GM12878 (cell line): ENCODE results near the gene ZNF790. TPM values are rescaled to one million over a fixed set of nuclear protein-coding genes. Genes with fewer than 3 reads are reported as not detected.

Source experiments
- BHLHE40 ChIP-seq, 2 experiments: fragments of 450-650 bp in 1 of 2; IDR thresholded peaks; 2 replicates each; pipeline ENCODE4 v1.6.1; 2011 to 2017; ENCODE audit warnings: low read depth in 2 of 2, borderline replicate concordance in 1 of 2, improper control_type of control experiment in 1 of 2, low read length in 1 of 2, mild to moderate bottlenecking in 1 of 2
- CHD4 ChIP-seq: fragments of 200-600 bp; sonication (generic); IDR thresholded peaks from 2 replicates; pipeline ENCODE4 v1.6.1; 2016; ENCODE audit warnings: mild to moderate bottlenecking
- E4F1 ChIP-seq: fragments of 450-650 bp; IDR thresholded peaks from 2 replicates; pipeline ENCODE4 v1.6.1; 2018; ENCODE audit warnings: borderline replicate concordance, mild to moderate bottlenecking; ENCODE audit not compliant: partially characterized antibody
- EP300 ChIP-seq, 2 experiments: fragments of 150-350 bp in 1 of 2; IDR thresholded peaks; 2 replicates each; pipeline ENCODE4 v1.6.1; 2011 to 2012; ENCODE audit warnings: low read depth in 2 of 2, low read length in 2 of 2, borderline replicate concordance in 1 of 2, improper control_type of control experiment in 1 of 2, inconsistent platforms in 1 of 2; ENCODE audit not compliant: control insufficient read depth in 1 of 2
- ETV6 ChIP-seq, 2 experiments: fragments of 450-650 bp in 1 of 2; IDR thresholded peaks in 1 of 2; conservative IDR thresholded peaks in 1 of 2; 2 replicates each; pipeline ENCODE4 v1.6.1; 2014; ENCODE audit warnings: antibody characterized with exemption in 1 of 2, borderline replicate concordance in 1 of 2, low read depth in 1 of 2, mild to moderate bottlenecking in 1 of 2, moderate library complexity in 1 of 2
- FOXM1 ChIP-seq: IDR thresholded peaks from 2 replicates; pipeline ENCODE4 v1.6.1; 2012; ENCODE audit warnings: low read depth, mild to moderate bottlenecking, inconsistent platforms, low read length, moderate library complexity
- NFXL1 ChIP-seq: fragments of 450-650 bp; IDR thresholded peaks from 2 replicates; pipeline ENCODE4 v1.6.1; 2017; ENCODE audit warnings: antibody characterized with exemption, mild to moderate bottlenecking, borderline replicate concordance
- NFYB ChIP-seq: IDR thresholded peaks from 2 replicates; pipeline ENCODE4 v1.6.1; 2011; ENCODE audit warnings: low read depth, mild to moderate bottlenecking, low read length, improper control_type of control experiment, moderate library complexity; ENCODE audit not compliant: insufficient read depth
- NR2F1 ChIP-seq: fragments of 450-650 bp; conservative IDR thresholded peaks from 2 replicates; pipeline ENCODE4 v1.6.1; 2017; ENCODE audit warnings: mild to moderate bottlenecking
- NRF1 ChIP-seq: conservative IDR thresholded peaks from 2 replicates; pipeline ENCODE4 v1.6.1; 2011; ENCODE audit warnings: mild to moderate bottlenecking, low read depth, low read length, improper control_type of control experiment
- POLR2AphosphoS5 ChIP-seq: IDR thresholded peaks from 2 replicates; pipeline ENCODE4 v1.6.1; 2011; ENCODE audit warnings: mild to moderate bottlenecking, low read length, inconsistent platforms
- SREBF1 ChIP-seq: IDR thresholded peaks from 2 replicates; pipeline ENCODE4 v1.6.1; 2012; ENCODE audit warnings: mild to moderate bottlenecking, low read length
- ZNF687 ChIP-seq: fragments of 450-650 bp; IDR thresholded peaks from 2 replicates; pipeline ENCODE4 v1.6.1; 2017; ENCODE audit warnings: mild to moderate bottlenecking, moderate library complexity
- polyA plus RNA-seq, 11 experiments: library from polyadenylated mRNA; depleted of rRNA in 4 of 11; unstranded in 6 of 11; stranded (reverse) in 5 of 11; fragments of >200 nt; fragmentation: Nextera tagmentation in 4 of 11; fragmentation: Illumina TruSeq in 1 of 11; extraction: Ambion mirVana in 4 of 11; extraction: Trizol in 1 of 11; gene quantifications; 1 replicate in 1 of 11; 2 replicates in 10 of 11; pipeline versions ENCODE4 v1.2.1 to v1.2.3, GENCODE V29; 2011 to 2016; ENCODE audit warnings: inconsistent platforms in 2 of 11, missing spikeins in 2 of 11, low read depth in 1 of 11
- total RNA-seq, 4 experiments: library from RNA; depleted of rRNA in 3 of 4; stranded (reverse); fragments of >200 nt in 3 of 4; fragmentation: Illumina TruSeq in 1 of 4; extraction: Trizol in 1 of 4; gene quantifications; 2 replicates each; pipeline versions ENCODE4 v1.2.1 to v1.2.3, GENCODE V29; 2013 to 2021
- TF ChIP-seq, protein P1 (sequence below): fragments of 450-650 bp; formaldehyde crosslinking; IDR thresholded peaks from 2 replicates; pipeline ENCODE4 v1.4.0; 2020; ENCODE audit warnings: mild to moderate bottlenecking, moderate library complexity
- TF ChIP-seq, protein P2 (sequence below): IDR thresholded peaks from 2 replicates; pipeline ENCODE4 v1.6.1; 2011; ENCODE audit warnings: borderline replicate concordance, low read depth, mild to moderate bottlenecking, moderate library complexity, mixed read lengths, low read length; ENCODE audit not compliant: insufficient read depth; ENCODE audit errors: extremely low read length

Gene ZNF790
- total and polyA plus RNA-seq, 10 of the 15 experiments (the other 5 are each of a cell fraction or from before 2014, with no cell fraction given), result 0.87 to 5.2 (median 2.9) TPM

DNA sequence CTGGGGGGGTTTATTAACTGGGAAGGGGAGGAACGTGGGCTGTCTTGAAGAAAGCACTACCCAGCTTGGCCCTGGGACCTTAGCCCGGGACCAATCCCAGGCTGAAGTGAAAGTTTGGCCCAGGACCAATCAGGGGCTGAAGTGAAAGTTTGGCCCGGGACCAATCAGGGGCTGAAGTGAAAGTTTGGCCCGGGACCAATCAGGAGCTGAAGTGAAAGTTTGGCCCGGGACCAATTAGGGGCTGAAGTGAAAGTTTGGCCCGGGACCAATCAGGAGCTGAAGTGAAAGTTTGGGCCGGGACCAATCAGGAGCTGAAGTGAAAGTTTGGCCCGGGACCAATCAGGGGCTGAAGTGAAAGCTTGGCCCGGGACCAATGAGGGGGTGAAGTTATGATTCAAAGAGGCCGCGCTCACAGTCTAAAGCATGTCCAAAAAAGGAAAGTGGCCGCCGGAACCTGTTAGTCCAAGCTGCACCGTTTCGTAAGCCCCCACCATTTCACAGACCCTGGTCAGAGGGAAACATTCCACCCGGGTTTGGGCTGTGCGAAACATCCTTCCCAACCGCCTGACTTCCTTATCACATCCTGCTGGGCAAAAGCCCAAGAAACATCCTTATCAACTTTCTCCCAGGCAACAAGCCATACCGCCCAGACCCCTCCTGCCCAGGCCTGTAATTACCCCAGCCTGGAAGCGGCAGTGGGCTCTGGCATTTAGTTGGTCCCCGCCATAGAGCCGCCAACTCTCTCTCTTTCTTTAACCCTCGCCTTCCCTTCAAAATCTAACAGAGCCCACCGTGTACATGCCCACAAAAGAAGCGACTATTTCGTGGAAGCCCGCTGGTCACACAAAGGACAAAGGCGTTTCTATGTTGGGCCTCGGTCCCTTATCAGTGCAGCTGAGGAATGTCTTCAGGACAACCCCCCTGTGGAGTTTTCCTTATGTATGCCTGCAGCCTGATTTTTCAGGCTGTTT, 66.6 kb downstream of the ZNF790 start (continued):
- TF ChIP-seq, protein P1, sequence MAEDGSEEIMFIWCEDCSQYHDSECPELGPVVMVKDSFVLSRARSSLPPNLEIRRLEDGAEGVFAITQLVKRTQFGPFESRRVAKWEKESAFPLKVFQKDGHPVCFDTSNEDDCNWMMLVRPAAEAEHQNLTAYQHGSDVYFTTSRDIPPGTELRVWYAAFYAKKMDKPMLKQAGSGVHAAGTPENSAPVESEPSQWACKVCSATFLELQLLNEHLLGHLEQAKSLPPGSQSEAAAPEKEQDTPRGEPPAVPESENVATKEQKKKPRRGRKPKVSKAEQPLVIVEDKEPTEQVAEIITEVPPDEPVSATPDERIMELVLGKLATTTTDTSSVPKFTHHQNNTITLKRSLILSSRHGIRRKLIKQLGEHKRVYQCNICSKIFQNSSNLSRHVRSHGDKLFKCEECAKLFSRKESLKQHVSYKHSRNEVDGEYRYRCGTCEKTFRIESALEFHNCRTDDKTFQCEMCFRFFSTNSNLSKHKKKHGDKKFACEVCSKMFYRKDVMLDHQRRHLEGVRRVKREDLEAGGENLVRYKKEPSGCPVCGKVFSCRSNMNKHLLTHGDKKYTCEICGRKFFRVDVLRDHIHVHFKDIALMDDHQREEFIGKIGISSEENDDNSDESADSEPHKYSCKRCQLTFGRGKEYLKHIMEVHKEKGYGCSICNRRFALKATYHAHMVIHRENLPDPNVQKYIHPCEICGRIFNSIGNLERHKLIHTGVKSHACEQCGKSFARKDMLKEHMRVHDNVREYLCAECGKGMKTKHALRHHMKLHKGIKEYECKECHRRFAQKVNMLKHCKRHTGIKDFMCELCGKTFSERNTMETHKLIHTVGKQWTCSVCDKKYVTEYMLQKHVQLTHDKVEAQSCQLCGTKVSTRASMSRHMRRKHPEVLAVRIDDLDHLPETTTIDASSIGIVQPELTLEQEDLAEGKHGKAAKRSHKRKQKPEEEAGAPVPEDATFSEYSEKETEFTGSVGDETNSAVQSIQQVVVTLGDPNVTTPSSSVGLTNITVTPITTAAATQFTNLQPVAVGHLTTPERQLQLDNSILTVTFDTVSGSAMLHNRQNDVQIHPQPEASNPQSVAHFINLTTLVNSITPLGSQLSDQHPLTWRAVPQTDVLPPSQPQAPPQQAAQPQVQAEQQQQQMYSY (CRISPR knock-in tag), result no peak
- no peak for TF ChIP-seq SREBF1
- TF ChIP-seq NFXL1, result no peak
- TF ChIP-seq BHLHE40 (IDR thresholded peaks at IDR 0.05; ENCODE audit: borderline replicate concordance in 1 of 2, low read depth in 2 of 2, low read length in 1 of 2), result no peak
- no peak for TF ChIP-seq NR2F1
- TF ChIP-seq NRF1, result no peak
- TF ChIP-seq CHD4, result no peak
- TF ChIP-seq NFYB, result peak; percentile 84
- TF ChIP-seq ZNF687, result no peak
- TF ChIP-seq, protein P2, sequence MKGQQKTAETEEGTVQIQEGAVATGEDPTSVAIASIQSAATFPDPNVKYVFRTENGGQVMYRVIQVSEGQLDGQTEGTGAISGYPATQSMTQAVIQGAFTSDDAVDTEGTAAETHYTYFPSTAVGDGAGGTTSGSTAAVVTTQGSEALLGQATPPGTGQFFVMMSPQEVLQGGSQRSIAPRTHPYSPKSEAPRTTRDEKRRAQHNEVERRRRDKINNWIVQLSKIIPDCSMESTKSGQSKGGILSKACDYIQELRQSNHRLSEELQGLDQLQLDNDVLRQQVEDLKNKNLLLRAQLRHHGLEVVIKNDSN, result no peak
- no peak for TF ChIP-seq EP300 (IDR thresholded peaks at IDR 0.05; ENCODE audit: borderline replicate concordance in 1 of 2, control insufficient read depth in 1 of 2, low read depth in 2 of 2, low read length in 2 of 2)
- no peak for TF ChIP-seq E4F1
- no peak for TF ChIP-seq ETV6 (conservative IDR thresholded peaks at IDR 0.05 in 1 of 2, IDR thresholded peaks at IDR 0.05 in 1 of 2; ENCODE audit: borderline replicate concordance in 1 of 2, low read depth in 1 of 2)
- TF ChIP-seq POLR2AphosphoS5, result peak; percentile 48; the same call in 1 of the 2 replicates
- TF ChIP-seq FOXM1, result peak; percentile 61; the same call in 1 of the 2 replicates
